GM21367 (cell line): Measurements from ENCODE around the gene STIM1.
A peak's percentile ranks its signal among the peaks of the same experiment; 100 is the strongest.
"Not testable (repeated sequence)": the region's sequence is repeated elsewhere in the genome, so short reads cannot be mapped to it uniquely, and the experiment has no call there.

Experiments
- ATAC-seq: cut with Tn5 transposase; IDR thresholded peaks from one replicate; pipeline ENCODE4 v1.9.1; 2021; ENCODE audit not compliant: unreplicated experiment

Gene STIM1

GRCh38 chr11:3879967-3880542, 24.6 kb downstream of the STIM1 start:
- ATAC-seq, result no peak

- no peak for ATAC-seq
Observed at GRCh38 chr11:3880724-3881123, 25.3 kb downstream of the STIM1 start.

GRCh38 chr11:3882655-3883054, 27.2 kb downstream of the STIM1 start:
- no peak for ATAC-seq

GRCh38 chr11:3885855-3886254, 30.4 kb downstream of the STIM1 start:
- ATAC-seq, result no peak

- no peak for ATAC-seq
Observed at GRCh38 chr11:3886985-3887384, 31.5 kb downstream of the STIM1 start.

- no peak for ATAC-seq
Observed at GRCh38 chr11:3888876-3889275, 33.4 kb downstream of the STIM1 start.

GRCh38 chr11:3890014-3890413, 34.5 kb downstream of the STIM1 start:
- ATAC-seq, result no peak

GRCh38 chr11:3890806-3891205, 35.3 kb downstream of the STIM1 start:
- ATAC-seq, result no peak

- ATAC-seq, result no peak
Observed at GRCh38 chr11:3891751-3892150, 36.3 kb downstream of the STIM1 start.

- no peak for ATAC-seq
Observed at GRCh38 chr11:3892156-3892555, 36.7 kb downstream of the STIM1 start.

GRCh38 chr11:3893311-3893710, 37.8 kb downstream of the STIM1 start:
- ATAC-seq, result no peak

GRCh38 chr11:3894128-3894731, 38.8 kb downstream of the STIM1 start:
- ATAC-seq, result peak; percentile 97

GRCh38 chr11:3896644-3897043, 41.2 kb downstream of the STIM1 start:
- no peak for ATAC-seq

- ATAC-seq, result not testable (repeated sequence)
Observed at GRCh38 chr11:3900230-3900629, 44.8 kb downstream of the STIM1 start.

GRCh38 chr11:3901249-3902025, 46.0 kb downstream of the STIM1 start:
- ATAC-seq, result no peak

GRCh38 chr11:3902441-3902840, 47.0 kb downstream of the STIM1 start:
- ATAC-seq, result no peak

GRCh38 chr11:3903207-3903896, 47.9 kb downstream of the STIM1 start:
- ATAC-seq, result peak; percentile 35

GRCh38 chr11:3904228-3904627, 48.8 kb downstream of the STIM1 start:
- no peak for ATAC-seq

GRCh38 chr11:3905080-3905953, 49.9 kb downstream of the STIM1 start:
- ATAC-seq, result peak; percentile 70

GRCh38 chr11:3906166-3906565, 50.7 kb downstream of the STIM1 start:
- ATAC-seq, result no peak

- ATAC-seq, result no peak
Observed at GRCh38 chr11:3907590-3907989, 52.1 kb downstream of the STIM1 start.
